Sigmoid colon (tissue), 4 donors: Measurements from ENCODE around the gene ENOSF1.

ENCODE experiments used
- CTCF ChIP-seq, 4 experiments: fragments of 450-650 bp in 3 of 4; fragments of 200-600 bp in 1 of 4; IDR thresholded peaks; one replicate each; pipeline ENCODE4 v1.5.1; 2016 to 2019; ENCODE audit warnings: antibody characterized with exemption in 4 of 4, mild to moderate bottlenecking in 3 of 4, moderate library complexity in 2 of 4
- EP300 ChIP-seq, 4 donors: sonication (generic); formaldehyde crosslinking; IDR thresholded peaks; one replicate each; pipeline ENCODE4 v1.6.1; 2017; ENCODE audit warnings: antibody characterized with exemption in 4 of 4
- POLR2A ChIP-seq, 2 donors: fragments of 450-650 bp; IDR thresholded peaks; one replicate each; pipeline ENCODE4 v1.6.1; 2016; ENCODE audit warnings: antibody characterized with exemption in 2 of 2, mild to moderate bottlenecking in 2 of 2, moderate library complexity in 2 of 2
- POLR2AphosphoS5 ChIP-seq, 4 donors: sonication (generic); formaldehyde crosslinking; IDR thresholded peaks; one replicate each; pipeline ENCODE4 v1.6.1; 2017; ENCODE audit warnings: antibody characterized with exemption in 4 of 4

DNA sequence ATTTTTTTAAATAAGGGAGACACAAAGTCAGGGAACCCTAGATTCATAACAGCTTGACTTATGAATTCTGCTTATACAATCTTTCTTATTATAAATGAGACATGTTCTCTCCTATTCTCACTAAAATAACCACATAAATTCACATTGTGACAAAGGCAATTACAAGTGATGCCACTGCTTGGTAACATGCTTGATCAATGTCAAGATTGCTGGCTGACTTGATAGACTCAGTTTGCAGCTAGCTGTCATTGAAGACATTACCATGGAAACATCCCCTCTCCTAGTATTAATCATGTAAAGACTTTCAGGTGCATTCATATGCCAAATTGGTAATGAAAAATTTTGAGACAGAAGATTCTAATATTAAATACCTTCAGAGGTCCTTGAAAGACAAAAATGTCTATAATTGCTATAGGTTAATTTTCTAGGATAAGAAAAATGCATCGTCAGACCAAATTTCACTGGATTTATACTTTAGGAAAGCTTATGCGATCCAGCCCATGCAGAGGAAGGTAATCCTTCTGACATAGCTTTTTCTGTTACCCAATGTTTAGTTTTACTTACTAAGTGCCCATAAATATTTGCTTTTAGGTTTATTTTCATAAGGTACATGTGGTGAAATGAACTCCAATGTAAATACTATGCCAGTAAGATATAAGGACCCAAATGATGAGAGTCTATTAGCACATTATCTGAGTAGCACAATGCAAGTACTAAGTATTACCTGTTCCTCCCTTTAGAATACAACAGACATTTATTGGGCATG lies 32.6 kb upstream of the ENOSF1 start:
- TF ChIP-seq POLR2A (IDR thresholded peaks at IDR 0.05) (no peak), EP300 (IDR thresholded peaks at IDR 0.05) (no peak), CTCF (IDR thresholded peaks at IDR 0.05) (no peak), POLR2AphosphoS5 (IDR thresholded peaks at IDR 0.05) (no peak)
